Measurements from ENCODE around the gene ELF1.

- TF ChIP-seq CTCF (IDR thresholded peaks at IDR 0.05) = no peak
- no peak for TF ChIP-seq HDAC2 (IDR thresholded peaks at IDR 0.05)
- no peak for TF ChIP-seq KDM1A (IDR thresholded peaks at IDR 0.05; ENCODE audit: low read depth)
- TF ChIP-seq MYC (IDR thresholded peaks at IDR 0.05; ENCODE audit: borderline replicate concordance, low read length) = no peak
- no peak for TF ChIP-seq RFX5 (IDR thresholded peaks at IDR 0.05)
- TF ChIP-seq SMC3 (IDR thresholded peaks at IDR 0.05) = no peak
- TF ChIP-seq, protein P1, sequence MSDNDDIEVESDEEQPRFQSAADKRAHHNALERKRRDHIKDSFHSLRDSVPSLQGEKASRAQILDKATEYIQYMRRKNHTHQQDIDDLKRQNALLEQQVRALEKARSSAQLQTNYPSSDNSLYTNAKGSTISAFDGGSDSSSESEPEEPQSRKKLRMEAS (IDR thresholded peaks at IDR 0.05) = no peak
Measured at GRCh38 chr13:40985381-40986100, 33.6 kb downstream of the ELF1 start.
